Activated CD4-positive, alpha-beta T cell treated with anti-CD3 and anti-CD28 coated beads for 4 hours (primary cell): ENCODE results near the gene SH2B3.
"Not testable (repeated sequence)": the region's sequence is repeated elsewhere in the genome, so short reads cannot be mapped to it uniquely, and the experiment has no call there.

ENCODE experiments used
- DNase-seq, 2 donors: peaks; one replicate each; pipeline ENCODE4 v3.0.0-alpha.2; 2020

SH2B3 gene

GRCh38 chr12:111445726-111446581, 40.2 kb downstream of the SH2B3 start:
- no peak for DNase-seq

GRCh38 chr12:111446631-111447570, 41.2 kb downstream of the SH2B3 start:
- DNase-seq: no peak

GRCh38 chr12:111447571-111448265, 42.0 kb downstream of the SH2B3 start:
- DNase-seq: no peak

DNA sequence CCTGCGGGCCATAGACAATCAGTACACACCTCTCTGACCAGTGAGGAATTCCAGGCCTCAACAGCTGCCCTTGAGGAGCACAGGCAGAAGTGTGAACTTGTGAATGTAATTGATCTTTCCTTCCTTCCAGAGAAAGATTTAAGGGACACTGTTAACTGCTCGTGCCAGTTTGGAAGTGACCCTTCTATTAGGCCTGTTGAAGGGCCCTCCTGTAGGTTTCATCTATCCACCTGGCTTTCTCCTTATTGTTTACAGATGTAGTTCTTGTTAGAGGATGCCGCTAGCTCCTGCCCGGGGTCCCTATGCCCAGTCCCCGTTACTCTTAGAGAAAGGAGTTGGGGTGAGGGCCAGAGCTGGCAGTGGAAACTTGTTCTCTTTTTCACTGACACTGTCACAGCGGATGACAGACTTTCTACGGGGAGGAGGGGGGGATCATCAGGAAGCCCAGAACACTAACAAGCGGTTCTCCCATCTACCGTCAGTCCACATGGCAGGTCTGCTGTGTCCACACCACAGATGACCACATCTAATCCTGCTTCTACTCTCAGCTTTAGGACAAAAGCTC, 42.6 kb downstream of the SH2B3 start:
- DNase-seq: no peak

GRCh38 chr12:111448846-111449790, 43.4 kb downstream of the SH2B3 start:
- DNase-seq: no peak

- DNase-seq: no peak
Measured at GRCh38 chr12:111450676-111451075, 45.0 kb downstream of the SH2B3 start.

DNA sequence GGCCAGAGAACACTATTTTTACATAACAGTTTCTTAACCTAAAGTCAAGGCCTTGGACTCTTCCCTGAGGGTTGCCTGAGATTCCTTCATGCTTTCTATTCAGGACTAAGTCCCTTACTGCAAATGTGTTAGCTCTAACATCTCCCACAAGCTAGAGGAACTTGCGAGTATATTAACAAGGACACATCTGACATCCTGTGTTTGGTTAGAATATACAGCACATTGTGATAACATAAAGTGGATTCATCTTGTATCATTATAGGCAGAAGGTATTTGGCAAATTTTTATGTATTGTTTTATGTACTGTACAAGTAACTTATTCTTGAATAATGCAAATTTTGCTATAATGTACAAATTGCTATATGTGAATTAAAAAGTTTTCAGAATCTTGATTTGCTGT, 45.5 kb downstream of the SH2B3 start:
- DNase-seq: no peak

GRCh38 chr12:111451649-111452129, 46.0 kb downstream of the SH2B3 start:
- DNase-seq: peak in 1 of 2 donors; percentile 38

GRCh38 chr12:111453071-111453989, 47.6 kb downstream of the SH2B3 start:
- no peak for DNase-seq

- no peak for DNase-seq
Measured at GRCh38 chr12:111454311-111454710, 48.6 kb downstream of the SH2B3 start.

GRCh38 chr12:111454716-111455447, 49.2 kb downstream of the SH2B3 start:
- DNase-seq: no peak

DNA sequence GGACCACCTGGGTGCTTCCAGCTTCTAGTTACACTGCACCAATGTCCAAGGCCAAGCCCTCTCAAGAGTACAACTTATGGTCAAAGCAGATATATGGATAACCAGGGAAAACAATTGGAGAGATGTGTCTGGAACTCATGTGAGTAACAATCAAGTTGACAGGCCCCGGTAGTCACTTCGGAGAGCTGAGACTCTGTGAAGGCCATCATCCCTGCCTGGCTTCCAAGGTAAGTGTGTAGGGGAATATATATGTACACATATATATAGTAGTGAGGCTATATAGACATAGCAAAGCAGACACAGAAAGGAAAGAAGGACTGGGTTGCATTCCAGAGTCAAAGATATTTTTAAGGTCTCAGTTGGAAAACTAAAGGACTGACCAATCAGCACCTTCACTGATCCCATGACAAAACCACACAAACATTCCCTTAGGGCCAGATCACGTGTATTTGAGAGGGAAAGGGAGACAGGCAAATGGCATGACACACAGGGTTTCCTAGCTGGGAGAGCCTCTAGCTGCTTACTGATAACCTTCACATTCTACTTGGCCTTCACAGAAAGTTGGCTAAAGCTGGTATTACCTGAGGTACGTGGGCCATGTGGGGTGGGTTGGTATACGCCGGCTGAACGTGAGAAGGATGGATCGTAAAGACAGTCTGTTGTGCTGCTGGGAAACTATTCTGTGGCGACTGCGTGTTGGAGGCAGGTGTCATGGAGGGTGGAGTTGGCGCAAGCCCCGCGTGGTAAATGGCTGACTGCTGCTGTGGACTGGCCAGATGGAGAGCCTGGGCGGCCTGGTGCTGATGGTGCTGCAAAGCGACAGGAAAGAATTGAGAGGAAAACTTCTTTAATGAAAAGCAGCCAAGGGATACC, 50.0 kb downstream of the SH2B3 start:
- DNase-seq: no peak

- no peak for DNase-seq
Measured at GRCh38 chr12:111457071-111457470, 51.3 kb downstream of the SH2B3 start.

DNA sequence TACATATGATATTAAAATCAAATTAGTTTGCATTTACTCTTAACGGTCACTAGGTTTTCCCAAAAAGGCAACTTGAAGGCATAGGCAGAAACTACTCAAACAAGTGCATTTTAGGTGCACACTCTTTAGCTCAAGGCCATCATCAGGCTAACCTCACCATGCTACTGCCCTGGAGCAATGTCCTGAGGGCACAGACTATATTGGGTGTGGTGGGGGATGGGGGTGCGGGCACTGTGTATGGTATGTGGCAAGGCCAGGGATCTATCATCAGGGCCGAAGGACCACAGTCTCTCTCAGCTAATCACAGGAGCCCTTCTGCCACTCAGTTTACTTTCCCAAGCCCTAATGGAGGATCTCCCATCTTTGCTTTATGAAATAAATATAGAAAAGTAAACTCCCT, 51.9 kb downstream of the SH2B3 start:
- DNase-seq: no peak

DNA sequence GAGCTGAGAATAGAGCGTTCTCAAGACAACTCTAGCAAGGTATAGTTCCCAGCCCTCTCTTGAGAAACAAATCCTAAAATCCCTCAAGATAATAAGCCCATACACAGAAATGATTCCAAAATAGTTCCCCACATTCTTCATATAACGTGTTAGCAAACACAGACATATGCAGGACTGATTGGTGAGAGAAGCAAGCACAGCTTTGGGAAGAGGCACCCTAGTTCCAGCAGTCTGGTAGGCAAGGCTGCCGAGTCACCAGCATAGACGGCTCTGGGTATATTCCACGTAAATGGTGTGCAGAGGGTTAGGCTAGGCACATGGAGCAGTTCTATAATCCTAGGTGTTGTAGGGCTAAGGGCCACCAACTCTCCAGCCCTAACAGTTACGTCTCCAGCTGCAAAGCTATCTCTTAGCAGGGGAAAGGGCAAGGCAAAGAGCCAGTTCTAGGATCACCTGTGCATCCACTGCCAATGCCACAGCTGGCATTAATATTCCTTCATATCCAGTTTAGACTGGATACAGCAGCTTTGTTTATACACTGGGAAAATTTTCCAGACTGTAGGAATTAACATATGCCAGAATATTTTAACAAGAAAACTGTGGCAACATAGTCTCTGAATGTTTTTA, 52.9 kb downstream of the SH2B3 start:
- DNase-seq: no peak

DNA sequence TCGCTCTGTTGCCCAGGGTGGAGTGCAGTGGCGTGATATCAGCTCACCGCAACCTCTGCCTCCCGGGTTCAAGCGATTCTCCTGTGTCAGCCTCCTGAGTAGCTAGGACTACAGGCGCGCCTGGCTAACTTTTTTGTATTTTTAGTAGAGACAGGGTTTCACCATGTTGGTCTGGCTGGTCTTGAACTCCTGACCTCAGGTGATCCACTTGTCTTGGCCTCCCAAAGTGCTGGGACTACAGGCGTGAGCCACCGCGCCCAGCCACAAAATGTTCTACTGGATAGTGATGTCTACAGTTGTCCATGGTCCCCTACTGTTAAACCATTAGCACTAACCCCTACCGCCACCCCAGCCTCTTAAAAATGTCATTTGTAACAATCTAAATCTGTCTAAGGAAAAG, 54.4 kb downstream of the SH2B3 start:
- DNase-seq: not testable (repeated sequence)

DNA sequence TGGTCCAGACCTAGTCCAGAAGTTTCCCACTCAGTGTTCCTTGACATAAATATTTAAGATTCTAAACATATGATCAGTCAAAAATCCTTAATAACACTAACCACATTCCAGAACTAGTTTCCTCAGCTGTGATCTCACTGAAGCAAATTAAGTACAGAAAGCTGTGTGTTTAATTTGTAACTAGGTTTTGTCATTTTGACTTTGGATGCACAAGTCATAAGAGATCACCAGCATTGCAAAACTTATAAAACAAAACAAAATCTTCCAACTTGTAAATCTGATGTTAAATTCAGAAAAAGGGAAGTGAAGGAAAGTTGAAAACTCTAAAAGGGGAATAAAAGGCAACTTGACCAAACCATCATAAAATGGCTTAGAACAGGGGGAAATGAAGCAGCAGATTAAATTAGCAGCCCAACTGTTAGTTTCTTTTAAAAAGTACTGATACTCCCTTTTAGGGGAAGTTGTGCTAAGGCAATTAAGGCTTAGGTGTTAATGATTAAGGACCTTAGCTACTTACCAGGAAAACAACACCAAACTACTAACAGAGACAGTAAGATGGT, 56.6 kb downstream of the SH2B3 start:
- no peak for DNase-seq
